ENCODE data around the gene PPM1M.

GRCh38 chr3:52298149-52299098 lies 52.9 kb downstream of the PPM1M start:
- TF ChIP-seq CTCF (conservative IDR thresholded peaks at IDR 0.05) = no peak
- TF ChIP-seq ZFX (IDR thresholded peaks at IDR 0.05) = no peak

Data from C4-2B (cell line).